Natural killer cell (primary cell): ENCODE data around the gene TENM4. TPM values are rescaled to one million over a fixed set of nuclear protein-coding genes. Genes with fewer than 3 reads are reported as not detected.

Source experiments
- ATAC-seq, 3 donors: fragments of 150-1000 bp in 2 of 3; fragments of 200-7000 bp in 1 of 3; cut with Tn5 transposase; 1 replicate in 1 of 3; 2 replicates in 2 of 3; pipeline ENCODE4 v1.10.0; 2021; ENCODE audit warnings: mild to moderate bottlenecking in 2 of 3, moderate library complexity in 2 of 3
- DNase-seq, 2 donors: peaks; one replicate each; pipeline versions ENCODE4 v3.0.0 to v3.0.0-alpha.2; 2013 to 2021; ENCODE audit warnings: mixed read lengths in 1 of 2
- H3K27ac ChIP-seq: one replicate; pipeline ENCODE4 v1.5.1; 2013; ENCODE audit warnings: mild to moderate bottlenecking, low read length
- H3K27me3 ChIP-seq: one replicate; pipeline ENCODE4 v1.6.1; 2013; ENCODE audit warnings: low read length; ENCODE audit not compliant: control insufficient read depth, insufficient read depth
- H3K36me3 ChIP-seq: one replicate; pipeline ENCODE4 v1.6.1; 2013; ENCODE audit warnings: low read length; ENCODE audit not compliant: control insufficient read depth, insufficient read depth
- H3K4me1 ChIP-seq: one replicate; pipeline ENCODE4 v1.6.1; 2013; ENCODE audit warnings: low read length; ENCODE audit not compliant: control insufficient read depth, insufficient read depth
- H3K4me3 ChIP-seq: one replicate; pipeline ENCODE4 v1.5.1; 2013; ENCODE audit warnings: low read length
- H3K9me3 ChIP-seq: one replicate; pipeline ENCODE4 v1.6.1; 2013; ENCODE audit warnings: low read length; ENCODE audit not compliant: control insufficient read depth, insufficient read depth
- H3K27ac Mint-ChIP-seq, 2 donors: one replicate each; pipeline ENCODE4 v1.8.0; 2022; ENCODE audit warnings: mild to moderate bottlenecking in 2 of 2, mixed read lengths in 2 of 2, moderate library complexity in 1 of 2
- H3K27me3 Mint-ChIP-seq, 2 donors: one replicate each; pipeline ENCODE4 v1.8.0; 2022; ENCODE audit warnings: low read depth in 2 of 2, mixed read lengths in 2 of 2
- H3K36me3 Mint-ChIP-seq: one replicate; pipeline ENCODE4 v1.8.0; 2022; ENCODE audit warnings: mixed read lengths
- H3K4me1 Mint-ChIP-seq, 2 donors: one replicate each; pipeline ENCODE4 v1.8.0; 2022; ENCODE audit warnings: mixed read lengths in 2 of 2
- H3K4me3 Mint-ChIP-seq: one replicate; pipeline ENCODE4 v1.8.0; 2022; ENCODE audit warnings: mild to moderate bottlenecking, moderate library complexity, mixed read lengths
- H3K9me3 Mint-ChIP-seq, 2 donors: one replicate each; pipeline ENCODE4 v1.8.0; 2022; ENCODE audit warnings: mixed read lengths in 2 of 2
- WGBS: methylation state at CpG from one replicate; pipeline ENCODE4 v1.1.7; 2013; ENCODE audit warnings: missing lambda C conversion rate; ENCODE audit not compliant: insufficient coverage; 5-methylcytosine and 5-hydroxymethylcytosine counted together
- intact Hi-C: fragments of 100-400 bp; cut with micrococcal nuclease; formaldehyde crosslinking; loops from one replicate; pipeline ENCODE4 v1.14.2; 2022
- total RNA-seq, 4 donors: library from RNA; stranded (reverse); fragments of 120-200 nt in 1 of 4; gene quantifications; one replicate each; pipeline versions ENCODE4 v1.2.3 to v1.2.4, GENCODE V29; 2013 to 2022
- TF ChIP-seq, protein P1 (sequence below): fragments of 200-600 bp; IDR thresholded peaks from one replicate; pipeline ENCODE4 v1.8.0; 2022; ENCODE audit warnings: antibody characterized with exemption

The TENM4 gene
- total RNA-seq, 3 donors from 2014 or later (not counting 1 experiment from before 2014, with no cell fraction given): 0.63 to 0.75 TPM; not detected in 1

DNA sequence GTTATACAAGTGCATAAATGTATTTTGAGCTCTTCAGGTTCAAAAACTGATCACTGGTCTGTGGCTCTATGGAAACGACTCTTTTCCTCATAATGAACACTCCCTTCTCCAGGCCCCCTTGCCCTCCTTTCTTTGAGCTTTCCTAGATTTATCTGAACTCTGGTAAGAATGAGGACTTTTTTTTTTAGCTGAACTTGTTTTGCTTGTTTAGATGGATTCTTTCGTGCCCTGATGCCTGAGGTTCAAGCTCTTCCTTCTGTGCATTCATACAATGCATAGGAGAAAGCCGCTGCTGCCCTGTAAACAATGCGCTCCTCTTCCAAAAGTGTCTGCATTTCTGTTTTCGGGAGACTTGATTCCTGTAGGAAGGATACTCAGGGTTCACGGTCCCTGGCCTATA, 205.1 kb downstream of the TENM4 start:
- Histone ChIP-seq H3K4me3 (no peak overlapping the region), H3K4me1 (no peaks in the 10 kb centered on the region), H3K36me3 (no peaks in the 10 kb centered on the region), H3K27me3 (no peaks in the 10 kb centered on the region), H3K27ac (no peak overlapping the region), H3K9me3 (no peaks in the 10 kb centered on the region)
- no peak for DNase-seq
- intact Hi-C loops: no loop called here
- Mint-ChIP-seq H3K36me3 (no peaks in the 10 kb centered on the region), H3K4me3 (no peak overlapping the region), H3K9me3 (peaks cover 0 to 3% of the 10 kb centered on the region in 2 donors), H3K27ac (no peak overlapping the region), H3K4me1 (no peaks in the 10 kb centered on the region), H3K27me3 (no peaks in the 10 kb centered on the region)
- no peak for ATAC-seq
- WGBS: 82% methylated on average over 5 of the region's 6 CpGs
- TF ChIP-seq, protein P1, sequence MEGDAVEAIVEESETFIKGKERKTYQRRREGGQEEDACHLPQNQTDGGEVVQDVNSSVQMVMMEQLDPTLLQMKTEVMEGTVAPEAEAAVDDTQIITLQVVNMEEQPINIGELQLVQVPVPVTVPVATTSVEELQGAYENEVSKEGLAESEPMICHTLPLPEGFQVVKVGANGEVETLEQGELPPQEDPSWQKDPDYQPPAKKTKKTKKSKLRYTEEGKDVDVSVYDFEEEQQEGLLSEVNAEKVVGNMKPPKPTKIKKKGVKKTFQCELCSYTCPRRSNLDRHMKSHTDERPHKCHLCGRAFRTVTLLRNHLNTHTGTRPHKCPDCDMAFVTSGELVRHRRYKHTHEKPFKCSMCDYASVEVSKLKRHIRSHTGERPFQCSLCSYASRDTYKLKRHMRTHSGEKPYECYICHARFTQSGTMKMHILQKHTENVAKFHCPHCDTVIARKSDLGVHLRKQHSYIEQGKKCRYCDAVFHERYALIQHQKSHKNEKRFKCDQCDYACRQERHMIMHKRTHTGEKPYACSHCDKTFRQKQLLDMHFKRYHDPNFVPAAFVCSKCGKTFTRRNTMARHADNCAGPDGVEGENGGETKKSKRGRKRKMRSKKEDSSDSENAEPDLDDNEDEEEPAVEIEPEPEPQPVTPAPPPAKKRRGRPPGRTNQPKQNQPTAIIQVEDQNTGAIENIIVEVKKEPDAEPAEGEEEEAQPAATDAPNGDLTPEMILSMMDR: no peak

DNA sequence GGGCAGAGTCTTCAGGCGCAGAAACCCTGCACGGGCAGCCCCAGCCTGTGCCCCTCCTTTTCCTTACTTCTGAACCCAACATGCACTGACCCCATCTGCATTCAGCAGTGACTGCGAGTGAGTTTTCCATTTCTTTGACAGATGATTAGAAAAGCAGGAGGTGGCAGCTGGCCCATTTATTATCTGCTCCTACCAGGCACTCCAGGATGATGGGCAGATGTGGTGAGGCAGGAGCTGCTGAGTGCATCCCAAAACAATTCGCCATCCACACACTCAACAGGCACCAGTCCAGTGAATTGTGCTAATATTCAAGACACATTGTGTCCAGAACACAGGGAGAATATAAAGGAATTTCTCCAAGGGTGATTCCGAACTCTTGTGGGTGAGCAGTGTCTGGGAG, 208.5 kb downstream of the TENM4 start:
- no peak for ATAC-seq
- no peak overlapping the region for H3K27ac ChIP-seq
- H3K9me3 ChIP-seq: no peaks in the 10 kb centered on the region
- Mint-ChIP-seq H3K4me1 (no peaks in the 10 kb centered on the region), H3K9me3 (peaks cover 0 to 3% of the 10 kb centered on the region in 2 donors), H3K4me3 (no peak overlapping the region), H3K36me3 (no peaks in the 10 kb centered on the region), H3K27me3 (no peaks in the 10 kb centered on the region), H3K27ac (no peak overlapping the region)
- no peak overlapping the region for H3K4me3 ChIP-seq
- 96% methylated on average over 4 of the region's 5 CpGs for WGBS
- no peak for DNase-seq
- H3K36me3 ChIP-seq: no peaks in the 10 kb centered on the region
- TF ChIP-seq, protein P1: no peak
- no peaks in the 10 kb centered on the region for H3K4me1 ChIP-seq
- no peaks in the 10 kb centered on the region for H3K27me3 ChIP-seq
- intact Hi-C loops: no loop called here

DNA sequence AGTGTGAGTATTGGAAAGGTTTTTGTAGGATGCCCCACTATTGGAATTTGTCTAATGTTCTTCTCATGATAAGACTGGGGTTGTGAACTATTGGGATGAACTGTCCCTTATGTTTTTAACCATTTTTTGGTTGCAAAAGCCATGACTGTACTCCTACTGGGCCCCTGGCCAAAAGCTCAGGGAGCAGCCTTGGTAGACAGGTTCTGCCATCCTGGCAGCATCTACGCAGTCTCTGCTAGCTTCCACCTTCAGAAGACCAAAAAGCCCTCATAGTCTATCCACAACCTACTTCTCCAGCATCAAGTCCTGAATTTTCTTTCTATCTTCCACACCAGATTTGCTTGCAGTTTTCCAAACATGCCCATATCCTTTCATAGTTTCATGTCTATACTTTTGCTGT, 211.8 kb downstream of the TENM4 start:
- Histone ChIP-seq H3K4me1 (no peaks in the 10 kb centered on the region), H3K9me3 (no peaks in the 10 kb centered on the region), H3K4me3 (no peak overlapping the region), H3K36me3 (no peaks in the 10 kb centered on the region), H3K27me3 (no peaks in the 10 kb centered on the region), H3K27ac (no peak overlapping the region)
- no peak overlapping the region for H3K27ac Mint-ChIP-seq
- ATAC-seq (no peak), DNase-seq (no peak)
- H3K9me3 Mint-ChIP-seq: peaks cover 0 to 3% of the 10 kb centered on the region in 2 donors
- H3K4me1 Mint-ChIP-seq: no peaks in the 10 kb centered on the region
- no peaks in the 10 kb centered on the region for H3K27me3 Mint-ChIP-seq
- intact Hi-C loops: no loop called here
- no peak overlapping the region for H3K4me3 Mint-ChIP-seq
- no peaks in the 10 kb centered on the region for H3K36me3 Mint-ChIP-seq
- 85% methylated on average over 1 of the region's 1 CpG for WGBS
- TF ChIP-seq, protein P1: no peak
